GM19468 (cell line): ENCODE data around the gene S100B.
"Not testable (repeated sequence)": the region's sequence is repeated elsewhere in the genome, so short reads cannot be mapped to it uniquely, and the experiment has no call there.

ENCODE experiments used
- ATAC-seq: cut with Tn5 transposase; IDR thresholded peaks from one replicate; pipeline ENCODE4 v1.9.1; 2021; ENCODE audit warnings: mild to moderate bottlenecking, moderate library complexity, moderate number of reproducible peaks; ENCODE audit not compliant: unreplicated experiment; ENCODE audit errors: extremely low read depth

Gene S100B

GRCh38 chr21:46630915-46631314, 26.0 kb upstream of the S100B start:
- ATAC-seq, result not testable (repeated sequence)

DNA sequence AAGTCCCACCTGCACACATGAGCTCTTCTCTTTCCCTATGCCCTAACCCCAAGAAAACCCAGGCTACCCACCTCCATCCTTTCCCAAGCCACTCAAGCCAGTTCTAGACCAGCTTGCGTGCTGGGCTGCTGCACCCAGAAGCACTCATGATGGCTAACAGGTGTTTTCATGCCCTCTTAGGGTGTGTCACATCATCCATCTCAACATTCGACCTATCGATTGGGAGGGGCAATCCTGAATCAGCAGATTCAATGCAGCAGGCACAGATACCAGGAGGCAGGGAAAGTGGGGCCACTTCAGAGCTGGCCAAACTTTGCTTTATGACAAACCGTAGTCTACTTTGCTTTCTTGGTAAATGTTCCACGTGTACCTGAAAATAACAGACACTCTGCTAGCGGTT, 24.0 kb upstream of the S100B start:
- ATAC-seq, result no peak

DNA sequence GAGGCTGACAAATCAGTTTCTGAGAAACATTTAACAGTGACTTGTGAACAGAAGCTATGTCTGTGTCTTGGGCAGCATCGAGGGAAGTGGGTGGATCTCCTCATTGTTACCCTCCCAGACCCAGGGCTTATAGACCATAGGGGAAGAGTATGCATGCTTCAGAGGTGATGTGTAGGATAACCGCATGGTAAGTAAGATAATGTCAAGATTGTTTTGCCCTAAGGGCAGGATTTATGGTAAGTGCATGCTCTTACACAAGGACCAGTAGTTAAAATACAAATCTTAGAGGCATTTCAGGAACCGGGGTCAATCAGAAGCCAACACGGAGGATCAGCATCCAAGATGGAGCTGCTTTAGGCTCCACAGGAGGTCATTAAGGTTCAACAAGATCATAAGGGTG, 22.8 kb upstream of the S100B start:
- no peak for ATAC-seq

DNA sequence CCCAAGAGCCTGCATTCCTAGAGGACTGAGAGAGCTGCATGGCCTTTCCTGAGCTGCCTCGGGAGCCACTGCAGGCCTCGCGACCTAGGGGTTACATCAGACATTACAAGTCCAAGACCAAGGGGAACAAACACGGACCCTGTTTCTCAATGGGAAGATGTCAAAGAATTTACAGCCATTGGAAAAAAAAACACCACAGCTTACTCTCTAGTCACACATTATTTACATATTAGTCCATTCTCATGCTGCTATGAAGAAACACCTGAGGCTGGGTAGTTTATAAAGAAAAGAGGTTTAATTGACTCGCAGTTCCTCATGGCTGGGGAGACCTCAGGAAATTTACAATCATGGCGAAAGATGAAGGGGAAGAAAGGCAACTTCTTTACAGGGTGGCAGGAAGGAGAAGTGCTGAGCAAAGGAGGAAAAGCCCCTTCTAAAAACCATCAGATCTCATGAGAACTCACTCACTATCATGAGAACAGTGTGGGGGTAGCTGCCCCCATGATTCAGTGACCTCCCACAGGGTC, 22.2 kb upstream of the S100B start:
- no peak for ATAC-seq

DNA sequence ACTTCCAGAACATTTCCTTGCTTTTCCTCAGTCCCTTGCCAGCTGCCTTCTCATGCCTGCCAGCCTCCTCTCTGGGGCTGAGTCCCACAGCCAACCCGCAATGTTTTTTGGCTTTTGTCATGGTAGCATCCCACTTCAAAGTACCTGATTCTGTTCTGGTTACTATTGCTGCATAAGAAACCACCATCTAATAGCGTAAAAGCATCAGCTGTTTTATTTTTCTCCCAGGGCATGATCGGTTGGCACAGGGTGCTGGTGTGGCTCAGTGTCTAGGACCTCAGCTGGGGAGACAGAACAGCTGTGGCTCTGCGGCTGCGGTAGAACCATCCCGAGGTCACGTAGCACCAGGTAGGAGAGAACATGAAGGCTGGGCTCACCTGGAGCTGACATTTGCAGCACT, 21.7 kb upstream of the S100B start:
- ATAC-seq, result no peak

- no peak for ATAC-seq
Measured at GRCh38 chr21:46625759-46626158, 20.9 kb upstream of the S100B start.

GRCh38 chr21:46624050-46624449, 19.2 kb upstream of the S100B start:
- ATAC-seq, result no peak

GRCh38 chr21:46622226-46622625, 17.3 kb upstream of the S100B start:
- no peak for ATAC-seq

- ATAC-seq, result no peak
Measured at GRCh38 chr21:46621457-46622182, 16.7 kb upstream of the S100B start.

- ATAC-seq, result no peak
Measured at GRCh38 chr21:46620846-46621245, 16.0 kb upstream of the S100B start.

GRCh38 chr21:46619846-46620245, 15.0 kb upstream of the S100B start:
- no peak for ATAC-seq

- no peak for ATAC-seq
Measured at GRCh38 chr21:46618738-46619379, 14.0 kb upstream of the S100B start.

DNA sequence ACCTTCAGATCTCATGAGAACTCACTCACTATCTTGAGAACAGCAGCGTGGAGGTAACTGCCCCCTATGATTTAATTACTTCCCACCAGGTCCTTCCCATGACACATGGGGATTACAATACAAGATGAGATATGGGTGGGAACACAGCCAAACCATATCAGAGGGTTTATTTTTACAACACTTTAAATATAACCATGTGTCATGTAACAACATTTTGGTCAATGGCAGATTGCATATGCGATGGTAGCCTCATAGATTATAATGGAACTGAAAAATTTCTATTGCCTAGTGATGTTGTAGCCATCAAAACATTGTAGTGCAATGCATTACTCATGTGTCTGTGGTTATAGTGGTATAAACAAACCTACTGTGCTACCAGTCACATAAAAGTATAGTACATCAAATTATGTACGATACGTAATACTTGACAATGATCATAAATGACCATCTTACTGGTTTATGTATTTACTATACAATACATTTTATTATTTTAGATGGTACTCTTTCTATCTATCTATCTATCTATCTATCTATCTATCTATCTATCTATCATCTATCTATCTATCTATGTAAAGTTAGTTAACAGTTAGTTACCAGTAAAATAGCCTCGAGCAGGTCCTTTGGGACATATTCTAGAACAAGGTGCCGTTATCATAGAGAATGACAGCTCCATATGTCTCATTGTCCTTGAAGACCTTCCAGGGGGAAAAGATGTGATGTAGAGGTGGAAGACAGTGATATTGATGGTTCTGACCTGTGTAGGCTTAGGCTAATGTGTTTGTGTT, 12.6 kb upstream of the S100B start:
- no peak for ATAC-seq

- ATAC-seq, result no peak
Measured at GRCh38 chr21:46616656-46617055, 11.8 kb upstream of the S100B start.

- ATAC-seq, result no peak
Measured at GRCh38 chr21:46616050-46616449, 11.2 kb upstream of the S100B start.

DNA sequence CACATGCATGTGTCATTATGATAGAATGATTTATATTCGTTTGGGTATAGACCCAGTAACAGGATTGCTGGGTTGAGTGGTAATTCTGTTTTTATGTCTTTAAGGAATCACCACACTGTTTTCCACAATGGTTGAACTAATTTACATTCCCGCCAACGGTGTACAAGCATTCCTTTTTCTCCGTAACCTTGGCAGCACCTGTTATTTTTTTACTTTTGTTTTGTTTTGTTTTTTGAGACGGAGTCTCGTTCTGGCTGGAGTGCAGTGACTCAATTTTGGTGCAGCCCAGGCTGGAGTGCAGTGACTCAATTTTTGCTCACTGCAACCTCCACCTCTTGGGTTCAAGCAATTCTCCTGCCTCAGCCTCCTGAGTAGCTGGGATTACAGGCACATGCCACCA, 8.5 kb upstream of the S100B start:
- no peak for ATAC-seq

- no peak for ATAC-seq
Measured at GRCh38 chr21:46610018-46610701, 5.3 kb upstream of the S100B start.

GRCh38 chr21:46608672-46609111, 3.8 kb upstream of the S100B start:
- ATAC-seq, result no peak

GRCh38 chr21:46607636-46608035, 2.8 kb upstream of the S100B start:
- no peak for ATAC-seq

DNA sequence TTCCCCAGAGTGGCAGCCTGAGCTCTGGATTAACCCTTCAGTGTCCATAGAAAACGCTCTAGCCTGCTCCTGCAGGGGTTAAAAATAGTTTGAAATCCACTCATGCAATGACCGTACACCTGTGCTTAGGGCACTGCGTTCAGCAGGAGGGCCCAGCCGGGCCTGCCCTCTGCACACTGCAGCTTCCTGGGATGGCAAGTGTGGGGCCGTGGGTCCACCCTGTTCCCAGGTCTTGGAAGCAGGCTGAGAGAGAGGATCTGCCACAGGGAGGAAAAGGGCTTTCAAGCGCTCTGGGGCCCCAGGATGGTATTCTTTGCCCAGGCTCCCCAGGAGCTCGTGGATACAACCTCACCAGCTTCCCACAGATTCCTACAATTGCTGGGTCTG, 1.5 kb upstream of the S100B start:
- no peak for ATAC-seq
